ENCODE results near the gene STX12.
"Not testable (repeated sequence)": the region's sequence is repeated elsewhere in the genome, so short reads cannot be mapped to it uniquely, and the experiment has no call there.

GRCh38 chr1:27776276-27776675 is 3.3 kb downstream of the STX12 start:
- not testable (repeated sequence) for TF ChIP-seq EZH2, EZH2phosphoT487 (IDR thresholded peaks at IDR 0.05)
- TF ChIP-seq, protein P1, sequence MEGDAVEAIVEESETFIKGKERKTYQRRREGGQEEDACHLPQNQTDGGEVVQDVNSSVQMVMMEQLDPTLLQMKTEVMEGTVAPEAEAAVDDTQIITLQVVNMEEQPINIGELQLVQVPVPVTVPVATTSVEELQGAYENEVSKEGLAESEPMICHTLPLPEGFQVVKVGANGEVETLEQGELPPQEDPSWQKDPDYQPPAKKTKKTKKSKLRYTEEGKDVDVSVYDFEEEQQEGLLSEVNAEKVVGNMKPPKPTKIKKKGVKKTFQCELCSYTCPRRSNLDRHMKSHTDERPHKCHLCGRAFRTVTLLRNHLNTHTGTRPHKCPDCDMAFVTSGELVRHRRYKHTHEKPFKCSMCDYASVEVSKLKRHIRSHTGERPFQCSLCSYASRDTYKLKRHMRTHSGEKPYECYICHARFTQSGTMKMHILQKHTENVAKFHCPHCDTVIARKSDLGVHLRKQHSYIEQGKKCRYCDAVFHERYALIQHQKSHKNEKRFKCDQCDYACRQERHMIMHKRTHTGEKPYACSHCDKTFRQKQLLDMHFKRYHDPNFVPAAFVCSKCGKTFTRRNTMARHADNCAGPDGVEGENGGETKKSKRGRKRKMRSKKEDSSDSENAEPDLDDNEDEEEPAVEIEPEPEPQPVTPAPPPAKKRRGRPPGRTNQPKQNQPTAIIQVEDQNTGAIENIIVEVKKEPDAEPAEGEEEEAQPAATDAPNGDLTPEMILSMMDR (IDR thresholded peaks at IDR 0.05): not testable (repeated sequence)
